Breast epithelium (tissue), 4 donors: ENCODE results near the gene PLA2G4A. TPM values are rescaled to one million over a fixed set of nuclear protein-coding genes. Genes with fewer than 3 reads are reported as not detected.

Experiments
- DNase-seq, 2 donors: peaks; one replicate each; pipeline ENCODE4 v3.0.0-alpha.2; 2019; ENCODE audit warnings: low spot score in 2 of 2
- H3K27ac ChIP-seq, 2 donors: fragments of 200-600 bp; sonication (generic) in 1 of 2; one replicate each; pipeline ENCODE4 v1.5.1; 2016 to 2019; ENCODE audit warnings: mild to moderate bottlenecking in 1 of 2
- H3K27me3 ChIP-seq, 2 donors: fragments of 200-600 bp; sonication (generic) in 1 of 2; one replicate each; pipeline versions ENCODE4 v1.5.1 to v1.6.0; 2017 to 2019; ENCODE audit warnings: control low read depth in 1 of 2, mild to moderate bottlenecking in 1 of 2
- H3K36me3 ChIP-seq: fragments of 200-600 bp; one replicate; pipeline ENCODE4 v1.5.1; 2019
- H3K4me1 ChIP-seq, 2 donors: fragments of 200-600 bp; sonication (generic); one replicate each; pipeline ENCODE4 v1.5.1; 2016 to 2019; ENCODE audit warnings: control low read depth in 1 of 2
- H3K4me3 ChIP-seq, 3 donors: fragments of 200-600 bp; sonication (generic); 1 replicate in 2 of 3; 2 replicates in 1 of 3; pipeline ENCODE4 v1.5.1; 2016 to 2019; ENCODE audit warnings: mild to moderate bottlenecking in 3 of 3, moderate library complexity in 2 of 3
- H3K9me3 ChIP-seq, 2 donors: fragments of 200-600 bp; sonication (generic) in 1 of 2; one replicate each; pipeline ENCODE4 v1.5.1; 2016 to 2019; ENCODE audit warnings: control low read depth in 1 of 2
- POLR2A ChIP-seq: fragments of 450-650 bp; IDR thresholded peaks from one replicate; pipeline ENCODE4 v1.6.1; 2016; ENCODE audit warnings: antibody characterized with exemption, mild to moderate bottlenecking, moderate library complexity
- POLR2AphosphoS5 ChIP-seq, 3 donors: sonication (generic); formaldehyde crosslinking; IDR thresholded peaks; one replicate each; pipeline ENCODE4 v1.6.1; 2017; ENCODE audit warnings: antibody characterized with exemption in 3 of 3
- intact Hi-C: fragments of 100-400 bp; cut with DNase I; formaldehyde crosslinking; loops from one replicate; pipeline ENCODE4 v1.15.1; 2023; ENCODE audit warnings: low total_unique reads
- total RNA-seq, 3 donors: library from RNA; depleted of rRNA; stranded (reverse); fragments of >200 nt; gene quantifications; one replicate each; pipeline ENCODE4 v1.1.0, GENCODE V29; 2016
- TF ChIP-seq, protein P1 (sequence below), 3 donors: fragments of 450-650 bp; IDR thresholded peaks; one replicate each; pipeline ENCODE4 v1.5.1; 2016 to 2017; ENCODE audit warnings: antibody characterized with exemption in 3 of 3, mild to moderate bottlenecking in 3 of 3, moderate library complexity in 3 of 3

Gene PLA2G4A
- total RNA-seq, 3 donors from 2014 or later, result 5.6 to 13.3 (median 7.4) TPM

DNA sequence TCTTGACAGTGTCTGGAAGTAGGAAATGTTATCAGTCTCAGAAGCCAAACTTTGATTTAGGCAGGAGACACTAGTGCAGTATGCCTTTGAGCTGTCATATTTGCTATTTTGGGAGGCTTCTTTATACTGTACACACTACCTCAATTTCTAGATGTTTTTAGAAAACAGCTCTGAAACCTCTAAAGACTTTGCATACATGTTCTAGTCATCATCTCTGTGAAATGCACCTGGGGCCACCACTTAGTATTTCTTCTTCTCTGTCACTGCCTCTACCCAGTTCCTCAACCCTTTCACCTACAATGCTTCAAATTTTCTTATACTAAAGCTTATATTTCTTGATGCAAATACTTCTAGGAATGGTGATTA is 29.1 kb upstream of the PLA2G4A start:
- Histone ChIP-seq H3K4me3 (no peak overlapping the region), H3K36me3 (no peaks in the 10 kb centered on the region), H3K27ac (no peak overlapping the region), H3K9me3 (no peaks in the 10 kb centered on the region), H3K4me1 (no peaks in the 10 kb centered on the region), H3K27me3 (no peaks in the 10 kb centered on the region)
- intact Hi-C loops, result no loop called here
- TF ChIP-seq POLR2A (no peak), POLR2AphosphoS5 (IDR thresholded peaks at IDR 0.05) (no peak)
- TF ChIP-seq, protein P1, sequence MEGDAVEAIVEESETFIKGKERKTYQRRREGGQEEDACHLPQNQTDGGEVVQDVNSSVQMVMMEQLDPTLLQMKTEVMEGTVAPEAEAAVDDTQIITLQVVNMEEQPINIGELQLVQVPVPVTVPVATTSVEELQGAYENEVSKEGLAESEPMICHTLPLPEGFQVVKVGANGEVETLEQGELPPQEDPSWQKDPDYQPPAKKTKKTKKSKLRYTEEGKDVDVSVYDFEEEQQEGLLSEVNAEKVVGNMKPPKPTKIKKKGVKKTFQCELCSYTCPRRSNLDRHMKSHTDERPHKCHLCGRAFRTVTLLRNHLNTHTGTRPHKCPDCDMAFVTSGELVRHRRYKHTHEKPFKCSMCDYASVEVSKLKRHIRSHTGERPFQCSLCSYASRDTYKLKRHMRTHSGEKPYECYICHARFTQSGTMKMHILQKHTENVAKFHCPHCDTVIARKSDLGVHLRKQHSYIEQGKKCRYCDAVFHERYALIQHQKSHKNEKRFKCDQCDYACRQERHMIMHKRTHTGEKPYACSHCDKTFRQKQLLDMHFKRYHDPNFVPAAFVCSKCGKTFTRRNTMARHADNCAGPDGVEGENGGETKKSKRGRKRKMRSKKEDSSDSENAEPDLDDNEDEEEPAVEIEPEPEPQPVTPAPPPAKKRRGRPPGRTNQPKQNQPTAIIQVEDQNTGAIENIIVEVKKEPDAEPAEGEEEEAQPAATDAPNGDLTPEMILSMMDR (IDR thresholded peaks at IDR 0.05), result no peak
- no peak for DNase-seq

DNA sequence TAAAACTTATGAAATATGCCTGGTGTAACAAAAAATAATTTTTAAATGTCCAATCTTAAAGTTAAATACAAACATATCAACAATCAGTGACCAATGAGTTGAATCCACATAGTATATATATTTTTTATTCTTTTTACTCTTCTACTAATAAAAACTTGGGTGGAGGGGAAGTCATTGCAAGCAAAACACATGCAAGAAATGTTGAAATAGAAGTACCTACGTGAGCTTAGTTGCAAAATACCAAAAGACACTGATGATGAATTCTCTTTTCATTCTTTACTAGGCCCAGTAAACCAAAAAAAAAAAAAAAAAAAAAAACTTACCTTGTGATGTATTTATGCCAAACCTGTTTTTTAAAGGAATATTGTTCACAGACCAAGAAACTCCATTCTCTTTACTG is 26.4 kb upstream of the PLA2G4A start:
- H3K27ac ChIP-seq, result no peak overlapping the region
- H3K27me3 ChIP-seq, result no peaks in the 10 kb centered on the region
- intact Hi-C loops, result no loop called here
- no peaks in the 10 kb centered on the region for H3K36me3 ChIP-seq
- H3K4me3 ChIP-seq, result no peak overlapping the region
- TF ChIP-seq POLR2AphosphoS5 (IDR thresholded peaks at IDR 0.05) (no peak), POLR2A (no peak)
- TF ChIP-seq, protein P1 (IDR thresholded peaks at IDR 0.05), result no peak
- no peak for DNase-seq
- H3K9me3 ChIP-seq, result no peaks in the 10 kb centered on the region
- H3K4me1 ChIP-seq, result no peaks in the 10 kb centered on the region

DNA sequence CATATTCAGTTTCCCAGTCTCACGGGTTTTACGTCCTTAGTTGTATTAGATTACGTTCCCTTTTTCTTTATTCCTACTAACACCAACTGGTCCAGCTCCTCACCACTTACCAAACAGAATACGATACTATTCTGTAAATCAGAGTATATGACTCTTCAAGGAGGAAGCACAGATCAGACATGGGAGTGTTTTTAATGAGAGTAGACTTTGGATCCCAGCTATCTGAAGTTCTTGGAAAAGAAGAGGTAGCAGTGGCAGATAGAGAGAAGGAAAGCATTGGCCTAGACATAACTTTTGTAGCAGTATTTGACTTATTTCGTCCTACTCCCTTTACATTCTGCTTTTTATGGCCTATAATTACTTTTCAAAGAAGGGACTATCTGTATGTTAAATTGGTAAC is 24.1 kb upstream of the PLA2G4A start:
- no peak overlapping the region for H3K27ac ChIP-seq
- no peaks in the 10 kb centered on the region for H3K4me1 ChIP-seq
- no peak for DNase-seq
- H3K27me3 ChIP-seq, result no peaks in the 10 kb centered on the region
- H3K9me3 ChIP-seq, result no peaks in the 10 kb centered on the region
- H3K4me3 ChIP-seq, result no peak overlapping the region
- intact Hi-C loops, result no loop called here
- no peak for TF ChIP-seq POLR2A
- no peak for TF ChIP-seq POLR2AphosphoS5 (IDR thresholded peaks at IDR 0.05)
- TF ChIP-seq, protein P1 (IDR thresholded peaks at IDR 0.05), result no peak
- H3K36me3 ChIP-seq, result no peaks in the 10 kb centered on the region

DNA sequence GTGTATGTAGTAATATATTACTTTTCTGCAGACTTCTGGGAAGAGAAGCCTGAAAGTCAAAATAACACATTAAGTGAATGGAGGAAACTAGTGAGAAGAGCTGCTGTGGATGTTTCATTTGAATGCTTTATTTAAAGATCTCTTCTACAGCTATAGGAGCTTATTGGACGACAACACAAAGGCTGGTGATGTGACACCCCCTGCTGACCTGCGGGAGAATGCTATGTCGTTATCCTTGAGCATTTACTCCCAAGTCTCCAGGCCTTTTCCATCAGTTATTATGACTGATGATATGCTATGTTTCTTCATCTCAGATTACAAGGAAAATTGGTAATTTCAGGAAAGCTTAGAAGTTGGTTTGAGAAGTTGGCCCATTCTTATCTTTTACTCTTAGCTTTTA is 22.3 kb upstream of the PLA2G4A start:
- DNase-seq, result no peak
- intact Hi-C loops, result no loop called here
- H3K27me3 ChIP-seq, result no peaks in the 10 kb centered on the region
- H3K36me3 ChIP-seq, result no peaks in the 10 kb centered on the region
- H3K4me1 ChIP-seq, result no peaks in the 10 kb centered on the region
- H3K9me3 ChIP-seq, result no peaks in the 10 kb centered on the region
- no peak overlapping the region for H3K4me3 ChIP-seq
- TF ChIP-seq, protein P1 (IDR thresholded peaks at IDR 0.05), result no peak
- no peak for TF ChIP-seq POLR2A
- TF ChIP-seq POLR2AphosphoS5 (IDR thresholded peaks at IDR 0.05), result no peak
- no peak overlapping the region for H3K27ac ChIP-seq

DNA sequence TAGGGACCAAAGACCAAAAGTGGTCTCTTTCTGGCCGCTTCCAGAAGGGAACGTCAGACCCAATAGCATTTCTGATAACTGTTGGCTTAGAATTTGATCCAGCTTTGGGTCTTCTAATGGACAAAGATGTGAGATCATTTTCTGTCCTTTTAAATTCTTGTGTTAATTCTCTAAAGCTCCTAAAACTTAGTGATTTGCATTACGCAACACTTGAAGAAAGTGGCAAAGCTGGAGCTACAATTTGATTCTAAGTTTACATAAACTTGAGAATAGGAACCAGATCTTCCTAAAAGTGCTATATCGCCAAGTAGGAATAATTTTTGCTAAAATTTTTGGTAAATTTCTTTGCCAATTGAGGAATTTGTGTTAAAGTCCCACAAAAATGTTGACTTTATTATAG is 21.6 kb upstream of the PLA2G4A start:
- no peak for DNase-seq
- Histone ChIP-seq H3K4me1 (no peaks in the 10 kb centered on the region), H3K4me3 (no peak overlapping the region), H3K27ac (no peak overlapping the region), H3K9me3 (no peaks in the 10 kb centered on the region), H3K36me3 (no peaks in the 10 kb centered on the region), H3K27me3 (no peaks in the 10 kb centered on the region)
- intact Hi-C loops, result no loop called here
- TF ChIP-seq POLR2A, result no peak
- TF ChIP-seq, protein P1 (IDR thresholded peaks at IDR 0.05), result no peak
- TF ChIP-seq POLR2AphosphoS5 (IDR thresholded peaks at IDR 0.05), result no peak
